Naive B cell (primary cell): ENCODE measurements around the gene LDAH. TPM values are rescaled to one million over a fixed set of nuclear protein-coding genes. Genes with fewer than 3 reads are reported as not detected.

Source experiments
- ATAC-seq, 2 donors: fragments of 150-1000 bp; cut with Tn5 transposase; 2 replicates each; pipeline ENCODE4 v1.10.0; 2021; ENCODE audit warnings: low read depth in 2 of 2, mild to moderate bottlenecking in 2 of 2, moderate library complexity in 2 of 2
- DNase-seq: peaks from one replicate; pipeline ENCODE4 v3.0.0; 2022
- H3K27ac Mint-ChIP-seq, 6 donors: one replicate each; pipeline ENCODE4 v1.8.0; 2020 to 2022; ENCODE audit warnings: mild to moderate bottlenecking in 6 of 6, mixed read lengths in 6 of 6, moderate library complexity in 5 of 6, inconsistent platforms in 2 of 6
- H3K27me3 Mint-ChIP-seq, 3 donors: one replicate each; pipeline ENCODE4 v1.8.0; 2021 to 2022; ENCODE audit warnings: mixed read lengths in 3 of 3, mild to moderate bottlenecking in 1 of 3
- H3K36me3 Mint-ChIP-seq, 2 donors: one replicate each; pipeline ENCODE4 v1.8.0; 2020 to 2022; ENCODE audit warnings: mixed read lengths in 2 of 2, inconsistent platforms in 1 of 2, mild to moderate bottlenecking in 1 of 2
- H3K4me1 Mint-ChIP-seq, 3 donors: one replicate each; pipeline ENCODE4 v1.8.0; 2020 to 2022; ENCODE audit warnings: mixed read lengths in 3 of 3, inconsistent platforms in 1 of 3, mild to moderate bottlenecking in 1 of 3, moderate library complexity in 1 of 3
- H3K4me3 Mint-ChIP-seq, 8 donors: one replicate each; pipeline ENCODE4 v1.8.0; 2020 to 2022; ENCODE audit warnings: mild to moderate bottlenecking in 8 of 8, mixed read lengths in 8 of 8, moderate library complexity in 8 of 8, inconsistent platforms in 2 of 8
- H3K9me3 Mint-ChIP-seq, 7 donors: one replicate each; pipeline ENCODE4 v1.8.0; 2020 to 2022; ENCODE audit warnings: mixed read lengths in 7 of 7, mild to moderate bottlenecking in 5 of 7, inconsistent platforms in 2 of 7, moderate library complexity in 1 of 7
- polyA plus RNA-seq, 6 donors: library from polyadenylated mRNA; unstranded; fragments of 300-500 nt; fragmentation: Illumina TruSeq; gene quantifications; one replicate each; pipeline ENCODE4 v1.2.3, GENCODE V29; 2021; ENCODE audit warnings: low read depth in 6 of 6

Gene LDAH
- polyA plus RNA-seq, 6 donors from 2014 or later: 7.2 to 12.8 (median 9.9) TPM

DNA sequence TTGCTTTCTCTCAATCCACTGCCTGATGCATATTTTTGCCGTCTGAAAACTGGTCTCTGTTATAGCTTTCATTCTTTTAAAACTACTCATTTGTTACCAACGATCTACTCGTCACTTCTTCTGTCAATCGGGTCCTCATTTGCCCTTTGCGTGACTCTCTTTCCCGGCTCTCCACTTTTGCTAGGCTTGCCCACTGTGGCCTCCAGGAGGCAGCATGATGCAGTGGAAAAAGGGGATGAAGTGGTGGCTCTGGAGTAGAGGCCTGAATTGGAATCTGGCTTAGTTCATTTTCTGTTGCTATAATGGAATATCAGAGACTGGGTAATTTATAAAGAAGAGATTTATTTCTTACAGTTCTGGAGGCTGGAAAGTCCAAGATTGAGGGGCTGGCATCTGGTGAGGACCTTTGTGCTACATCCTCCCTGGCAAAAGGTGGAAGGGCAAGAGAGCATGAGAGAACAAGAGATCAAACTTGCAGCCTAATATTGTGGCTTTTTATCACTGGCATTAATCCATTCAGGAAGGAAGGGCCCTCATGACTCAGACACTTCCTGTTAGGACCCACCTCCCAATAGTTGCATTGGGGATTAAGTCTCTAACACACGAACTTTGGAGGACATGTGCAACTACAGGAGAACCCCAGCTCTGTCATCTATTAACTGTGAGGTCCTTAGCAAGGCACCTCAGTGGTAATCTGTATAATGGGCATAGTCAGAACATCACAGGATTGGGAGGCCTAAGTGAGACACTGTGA lies 140.6 kb downstream of the LDAH start:
- ATAC-seq (no peak), DNase-seq (no peak)
- H3K4me3 Mint-ChIP-seq: no peak overlapping the region
- no peaks in the 10 kb centered on the region for H3K27me3 Mint-ChIP-seq
- H3K9me3 Mint-ChIP-seq: no peaks in the 10 kb centered on the region
- H3K36me3 Mint-ChIP-seq: peaks cover 20 to 29% of the 10 kb centered on the region in 2 donors
- peaks cover 0 to under 1% (median 0%) of the 10 kb centered on the region in 3 donors for H3K4me1 Mint-ChIP-seq
- H3K27ac Mint-ChIP-seq: peak overlapping the region in 2 of 6 donors; percentile 15 to 41

DNA sequence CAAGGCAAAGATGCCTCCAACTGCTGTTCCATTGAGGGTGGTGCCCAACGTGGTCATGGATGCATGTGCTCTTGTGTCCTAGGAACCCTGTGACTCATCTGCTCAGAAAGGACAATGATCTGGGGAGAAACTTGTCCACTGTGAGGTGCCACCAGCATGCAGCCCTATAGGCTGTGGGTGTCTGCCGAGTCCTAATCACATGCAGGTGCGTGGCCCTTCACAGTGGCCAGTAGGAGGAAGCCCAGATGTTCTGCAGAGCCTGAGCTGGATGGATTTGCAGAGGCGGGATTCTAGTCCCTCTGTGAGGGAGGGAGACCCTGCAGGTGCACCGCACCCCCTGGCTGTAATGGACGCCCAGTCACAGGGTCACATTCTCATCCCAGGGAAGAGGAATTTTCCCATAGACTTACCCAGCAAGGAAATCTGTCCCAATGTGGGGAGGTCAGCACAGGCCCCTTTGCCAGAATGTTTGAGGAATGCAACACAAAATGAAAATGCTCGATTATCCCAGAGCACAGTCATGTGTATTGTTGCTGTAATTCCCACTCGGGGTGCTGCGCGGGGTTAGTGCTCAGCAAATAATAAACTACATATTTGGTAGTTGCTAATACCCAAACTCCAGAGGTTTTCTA lies 142.0 kb downstream of the LDAH start:
- no peak for ATAC-seq
- Mint-ChIP-seq H3K9me3 (no peaks in the 10 kb centered on the region), H3K27ac (peak overlapping the region in 1 of 6 donors; percentile 51), H3K4me1 (peaks cover 11 to 15% (median 11%) of the 10 kb centered on the region in 3 donors), H3K27me3 (no peaks in the 10 kb centered on the region), H3K4me3 (no peak overlapping the region), H3K36me3 (peaks cover 9 to 15% of the 10 kb centered on the region in 2 donors)
- DNase-seq: no peak

DNA sequence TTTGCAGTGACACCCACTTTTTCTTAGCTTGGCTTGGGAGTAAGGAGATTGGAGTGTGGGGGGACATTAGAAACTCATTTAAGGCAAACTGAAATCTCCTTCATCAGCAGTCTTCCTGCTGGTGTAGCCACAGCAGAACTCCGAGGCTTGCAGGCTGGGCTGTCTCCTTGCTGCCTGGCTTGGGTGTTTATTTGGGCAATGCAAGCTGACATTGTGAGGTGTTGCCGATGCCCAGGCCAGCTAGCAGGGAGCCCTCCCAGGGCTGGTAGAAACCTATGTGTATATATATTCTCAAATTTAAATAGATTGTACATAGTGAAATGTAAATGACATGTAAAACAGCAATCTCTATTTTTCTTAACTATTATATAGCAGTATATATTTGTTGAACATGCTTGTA lies 144.1 kb downstream of the LDAH start:
- Mint-ChIP-seq H3K27me3 (peaks cover 0 to 6% (median 3%) of the 10 kb centered on the region in 3 donors), H3K4me1 (peaks cover 22 to 33% (median 24%) of the 10 kb centered on the region in 3 donors), H3K9me3 (no peaks in the 10 kb centered on the region), H3K36me3 (peaks cover 9% of the 10 kb centered on the region in 2 donors), H3K27ac (no peak overlapping the region), H3K4me3 (no peak overlapping the region)
- DNase-seq: no peak
- no peak for ATAC-seq

DNA sequence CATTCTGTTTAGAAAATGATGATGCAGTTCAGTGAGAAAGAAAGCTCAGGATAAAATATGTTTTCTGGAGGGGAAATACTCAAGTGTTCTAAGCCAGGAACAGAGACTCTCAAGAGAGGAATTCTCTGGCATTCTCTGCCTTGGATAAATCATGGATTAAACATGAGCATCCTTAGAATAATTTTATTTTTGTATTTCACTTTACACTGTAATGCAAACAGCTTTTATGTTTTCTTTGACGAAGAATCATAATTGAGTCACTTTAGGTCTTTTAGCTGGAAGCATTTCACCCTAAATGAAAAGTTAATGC lies 144.9 kb downstream of the LDAH start:
- Mint-ChIP-seq H3K27me3 (peaks cover 0 to 10% (median 7%) of the 10 kb centered on the region in 3 donors), H3K4me1 (peaks cover 22 to 33% (median 25%) of the 10 kb centered on the region in 3 donors), H3K36me3 (peaks cover 8 to 9% of the 10 kb centered on the region in 2 donors), H3K27ac (peak overlapping the region in 3 of 6 donors; percentile 66 to 88 (median 74)), H3K4me3 (peak overlapping the region in 1 of 8 donors; percentile 33), H3K9me3 (no peaks in the 10 kb centered on the region)
- ATAC-seq (no peak), DNase-seq (no peak)

DNA sequence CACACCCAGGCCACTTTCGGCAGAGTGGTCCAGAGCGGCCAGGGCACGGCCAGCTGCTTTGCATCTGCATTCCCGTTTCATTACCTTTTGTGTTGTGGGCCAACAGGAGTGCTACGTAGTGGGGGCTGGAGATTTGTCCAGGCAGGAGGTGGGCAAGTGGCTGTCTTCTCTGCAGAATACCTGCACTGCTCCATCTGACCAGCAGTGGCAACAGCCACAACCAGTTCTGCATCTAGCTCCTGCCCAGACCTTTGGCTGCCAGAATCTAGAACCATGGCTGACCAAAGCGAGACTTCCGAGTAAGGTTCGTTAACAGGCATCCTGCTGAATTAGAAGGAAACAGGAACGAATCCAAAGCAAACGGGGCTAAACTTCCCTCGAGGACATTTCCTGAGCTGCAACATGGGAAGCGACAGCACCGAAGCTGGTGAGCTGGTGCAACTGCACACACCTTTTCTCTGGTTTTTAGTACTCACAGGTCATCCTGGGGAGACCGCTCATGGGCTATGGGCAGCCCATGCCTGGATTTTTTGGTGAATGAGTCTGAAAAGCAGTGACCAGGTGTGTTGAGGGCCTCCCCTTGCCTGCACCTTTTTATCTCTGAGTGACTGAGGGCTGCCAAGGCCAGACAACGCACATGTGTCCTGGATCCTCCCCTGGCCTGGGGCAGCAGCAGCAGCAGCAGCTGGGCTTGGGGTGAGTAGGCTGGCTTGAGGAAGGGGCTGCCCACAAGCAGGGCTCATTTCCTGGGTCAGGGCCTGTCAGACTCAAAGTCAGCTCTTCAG lies 145.4 kb downstream of the LDAH start:
- peak overlapping the region in 5 of 6 donors; percentile 42 to 88 (median 72) for H3K27ac Mint-ChIP-seq
- H3K9me3 Mint-ChIP-seq: no peaks in the 10 kb centered on the region
- no peak for DNase-seq
- peaks cover 3 to 9% of the 10 kb centered on the region in 2 donors for H3K36me3 Mint-ChIP-seq
- no peak for ATAC-seq
- peaks cover 22 to 33% (median 29%) of the 10 kb centered on the region in 3 donors for H3K4me1 Mint-ChIP-seq
- peak overlapping the region in 5 of 8 donors; percentile 12 to 79 (median 50) for H3K4me3 Mint-ChIP-seq
- H3K27me3 Mint-ChIP-seq: peaks cover 0 to 15% (median 7%) of the 10 kb centered on the region in 3 donors

DNA sequence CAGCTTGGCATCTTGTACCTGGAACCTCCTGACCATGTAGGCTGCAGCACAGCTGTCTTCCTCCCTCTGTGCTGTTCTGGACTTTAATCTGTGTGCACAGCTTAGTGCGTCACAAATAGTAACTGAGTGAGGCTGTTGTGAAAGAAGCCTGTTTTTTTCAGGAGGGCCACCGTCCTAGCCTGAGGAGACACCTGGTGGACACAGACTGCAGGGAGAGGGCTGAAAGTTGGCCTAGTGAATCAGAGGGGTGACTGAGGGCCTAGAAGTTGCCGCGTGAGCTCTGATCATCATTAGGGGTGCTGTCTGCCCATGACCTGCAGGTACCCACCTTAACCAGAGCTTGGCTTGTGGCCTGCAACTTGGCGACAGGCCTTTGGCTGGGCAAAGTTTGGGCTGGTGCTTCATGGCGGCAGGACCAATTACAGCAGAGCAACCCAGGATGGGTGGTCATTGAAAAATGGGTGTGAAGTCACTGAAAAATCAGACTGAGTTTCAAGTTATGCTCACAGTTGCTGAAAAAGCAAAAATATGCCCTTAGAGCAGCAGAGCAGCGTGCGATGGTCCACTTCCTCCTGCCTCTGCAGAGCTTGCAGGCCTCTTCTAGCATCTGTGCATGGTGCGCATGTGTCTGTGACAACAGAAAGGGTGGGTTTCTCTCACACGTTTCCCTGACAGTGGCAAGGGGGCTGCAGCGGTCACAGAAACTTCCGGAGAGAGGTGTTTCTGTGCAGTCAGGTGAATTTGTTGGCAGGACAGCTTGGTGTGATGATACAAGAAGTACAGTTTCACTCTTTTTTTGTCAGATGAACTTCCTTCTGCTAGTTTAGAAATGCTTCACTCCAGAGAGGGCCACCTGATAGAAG lies 146.3 kb downstream of the LDAH start:
- H3K4me3 Mint-ChIP-seq: peak overlapping the region in 5 of 8 donors; percentile 50 to 79 (median 57)
- H3K9me3 Mint-ChIP-seq: no peaks in the 10 kb centered on the region
- ATAC-seq: peak; percentile 72 to 80
- H3K27ac Mint-ChIP-seq: peak overlapping the region; percentile 47 to 92 (median 73)
- H3K4me1 Mint-ChIP-seq: peaks cover 26 to 41% (median 38%) of the 10 kb centered on the region in 3 donors
- peaks cover 2 to 24% (median 13%) of the 10 kb centered on the region in 3 donors for H3K27me3 Mint-ChIP-seq
- DNase-seq: no peak
- H3K36me3 Mint-ChIP-seq: peaks cover 0 to 4% of the 10 kb centered on the region in 2 donors

DNA sequence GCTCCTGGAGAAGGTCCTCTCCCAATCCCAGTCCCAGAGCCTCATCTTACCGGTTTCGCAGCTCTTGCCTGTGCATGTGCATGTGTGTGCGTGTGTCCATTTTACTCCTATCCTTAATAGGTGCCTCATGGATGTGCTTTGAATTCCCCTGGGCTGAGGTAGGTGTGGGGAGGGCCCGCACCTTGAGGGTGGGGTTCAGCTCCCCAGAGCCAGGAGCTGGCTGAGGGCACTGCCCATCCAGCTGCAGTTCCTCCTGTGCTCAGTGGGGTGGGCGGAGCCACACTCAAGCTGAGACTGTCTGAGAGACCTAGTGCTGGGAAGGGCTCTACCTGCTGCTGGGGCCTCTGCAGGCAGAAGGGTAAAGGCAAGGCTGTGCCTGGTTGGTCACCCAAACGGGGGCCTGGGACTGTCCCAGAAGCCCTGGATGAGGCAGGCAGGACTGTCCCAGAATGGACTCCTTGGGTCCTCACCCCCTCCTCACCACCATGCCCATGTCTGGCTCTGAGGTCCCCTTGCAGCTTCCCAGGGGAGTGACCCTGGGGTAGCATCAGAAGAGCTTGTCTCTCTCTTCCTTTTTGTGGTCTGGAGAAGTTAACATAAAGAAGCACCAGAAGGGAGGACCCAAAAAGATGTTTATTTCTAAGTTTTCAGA lies 147.1 kb downstream of the LDAH start:
- Mint-ChIP-seq H3K9me3 (no peaks in the 10 kb centered on the region), H3K4me3 (peak overlapping the region in 5 of 8 donors; percentile 1 to 76 (median 50)), H3K36me3 (no peaks in the 10 kb centered on the region), H3K27me3 (peaks cover 8 to 30% (median 18%) of the 10 kb centered on the region in 3 donors), H3K27ac (peak overlapping the region; percentile 57 to 92 (median 70)), H3K4me1 (peaks cover 32 to 47% (median 42%) of the 10 kb centered on the region in 3 donors)
- ATAC-seq (peak; percentile 70 to 81), DNase-seq (no peak)

DNA sequence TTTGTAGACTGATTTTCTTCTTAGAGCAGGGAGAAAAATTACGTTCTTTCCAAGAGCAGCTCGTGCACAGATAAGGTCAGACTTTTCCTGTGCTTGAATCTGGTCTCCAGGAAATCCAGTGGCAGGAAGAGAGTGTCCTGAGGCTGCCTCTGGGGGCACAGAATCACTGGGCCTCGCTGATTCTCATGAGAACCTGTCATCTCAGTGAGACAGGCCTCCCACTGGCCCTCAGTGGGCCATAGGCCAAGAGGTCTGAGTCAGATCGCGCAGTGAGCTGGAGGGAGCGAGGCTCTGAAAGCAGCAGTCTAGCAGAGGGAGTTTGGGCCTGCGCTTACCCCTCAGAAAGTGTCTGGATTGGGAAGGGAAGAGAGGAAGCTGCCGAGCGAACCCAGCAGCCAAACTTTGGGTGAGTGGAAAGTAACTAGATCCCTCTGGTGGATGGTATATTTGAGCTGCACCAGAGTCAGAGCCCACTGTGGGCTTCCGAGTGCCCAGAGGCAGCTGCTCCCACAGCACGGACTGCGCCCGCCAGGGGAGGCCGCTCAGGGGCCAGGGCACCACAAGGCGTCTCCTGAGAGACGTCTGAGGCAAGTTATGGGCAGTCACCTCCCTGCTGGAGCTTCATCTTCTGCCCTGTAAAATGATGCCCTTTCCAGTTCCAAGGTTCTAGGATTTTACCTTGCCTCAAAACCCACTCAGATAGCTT lies 147.8 kb downstream of the LDAH start:
- DNase-seq (no peak), ATAC-seq (no peak)
- peak overlapping the region in 4 of 6 donors; percentile 50 to 86 (median 68) for H3K27ac Mint-ChIP-seq
- H3K9me3 Mint-ChIP-seq: no peaks in the 10 kb centered on the region
- H3K4me1 Mint-ChIP-seq: peaks cover 32 to 53% (median 42%) of the 10 kb centered on the region in 3 donors
- peak overlapping the region in 3 of 8 donors; percentile 50 to 76 (median 57) for H3K4me3 Mint-ChIP-seq
- H3K36me3 Mint-ChIP-seq: no peaks in the 10 kb centered on the region
- H3K27me3 Mint-ChIP-seq: peaks cover 8 to 36% (median 18%) of the 10 kb centered on the region in 3 donors

DNA sequence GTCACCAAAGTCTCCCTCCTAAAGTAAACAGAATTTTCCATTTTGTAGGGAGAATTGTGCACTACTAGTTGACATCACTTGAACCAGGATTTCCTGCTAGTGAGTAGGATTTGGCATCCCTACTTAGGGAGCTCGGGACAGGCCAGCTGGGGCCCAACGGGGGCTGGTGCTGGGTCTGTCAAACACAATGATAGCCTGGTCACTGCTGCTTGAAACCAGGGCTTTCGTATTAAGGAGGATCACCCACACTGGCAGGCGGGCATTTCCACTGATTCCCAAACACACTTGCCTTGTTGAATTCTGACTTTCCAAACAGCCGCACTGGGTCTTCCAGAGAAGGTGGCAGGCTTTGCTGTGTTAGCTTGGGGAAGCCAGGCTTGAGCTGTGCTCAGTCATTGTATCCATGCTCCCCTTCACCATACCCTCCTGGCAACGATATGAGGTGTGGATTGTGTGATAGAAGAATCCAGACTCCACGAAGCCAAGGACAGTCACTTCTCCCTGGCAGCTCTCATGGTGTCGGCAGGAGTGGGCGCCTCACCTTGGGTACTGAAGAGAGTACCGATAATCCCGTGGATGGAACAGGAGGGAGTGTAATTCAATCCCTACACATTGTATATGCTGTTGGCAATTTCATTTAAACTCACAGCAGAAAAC lies 148.5 kb downstream of the LDAH start:
- ATAC-seq (no peak), DNase-seq (no peak)
- Mint-ChIP-seq H3K27ac (peak overlapping the region in 2 of 6 donors; percentile 63 to 74), H3K9me3 (no peaks in the 10 kb centered on the region), H3K4me1 (peaks cover 36 to 60% (median 48%) of the 10 kb centered on the region in 3 donors), H3K4me3 (no peak overlapping the region), H3K27me3 (peaks cover 13 to 43% (median 23%) of the 10 kb centered on the region in 3 donors), H3K36me3 (no peaks in the 10 kb centered on the region)

DNA sequence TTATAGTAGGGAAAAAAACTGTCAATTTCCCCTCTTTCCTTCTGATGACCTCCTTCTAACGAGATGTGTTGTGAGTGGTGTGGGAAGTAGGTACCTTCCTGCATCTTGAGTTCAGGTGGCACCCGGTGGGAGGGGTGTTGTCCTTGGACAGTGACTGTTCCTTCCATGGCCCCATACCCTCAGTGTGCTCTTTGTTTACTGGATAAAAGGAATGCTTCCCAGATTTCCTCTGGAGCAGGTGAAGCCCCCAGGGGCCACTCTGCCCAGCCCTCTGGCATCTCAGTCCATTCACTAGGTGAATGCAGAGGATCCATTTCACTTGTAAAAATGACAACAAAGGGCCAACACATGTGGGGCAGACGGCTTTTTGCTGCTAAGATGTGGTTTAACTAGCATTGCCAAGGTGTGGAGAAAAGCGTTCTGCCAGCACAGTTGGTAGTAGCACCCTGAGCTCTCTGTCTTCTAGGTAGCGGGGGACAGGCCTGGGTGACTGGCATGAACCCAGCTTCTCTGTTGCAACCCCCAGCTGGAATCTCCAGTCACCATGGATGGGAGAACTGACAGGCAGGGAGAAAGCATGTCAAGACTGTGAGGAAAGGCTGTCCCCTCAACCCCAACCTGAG lies 149.1 kb downstream of the LDAH start:
- Mint-ChIP-seq H3K4me1 (peaks cover 37 to 66% (median 52%) of the 10 kb centered on the region in 3 donors), H3K36me3 (no peaks in the 10 kb centered on the region), H3K27ac (peak overlapping the region in 1 of 6 donors; percentile 74), H3K9me3 (no peaks in the 10 kb centered on the region), H3K27me3 (peaks cover 14 to 49% (median 29%) of the 10 kb centered on the region in 3 donors), H3K4me3 (no peak overlapping the region)
- no peak for DNase-seq
- no peak for ATAC-seq
